ENCODE measurements around the gene PCDHA2.
"Not testable (repeated sequence)": the region's sequence is repeated elsewhere in the genome, so short reads cannot be mapped to it uniquely, and the experiment has no call there.

PCDHA2 gene

GRCh38 chr5:140794595-140795258 lies at the start of gene PCDHA2:
Gene PCDHA2 (plus strand): TSS chr5:140794852.
- DNase-seq (ENCODE audit: low read depth) = no peak

- DNase-seq (ENCODE audit: low read depth) = no peak
Measured at GRCh38 chr5:140753561-140753960, 41.1 kb upstream of the PCDHA2 start.

GRCh38 chr5:140764177-140764973 lies 30.3 kb upstream of the PCDHA2 start:
- DNase-seq (ENCODE audit: low read depth) = no peak

GRCh38 chr5:140767444-140767843 lies 27.2 kb upstream of the PCDHA2 start:
- DNase-seq (ENCODE audit: low read depth) = no peak

- DNase-seq (ENCODE audit: low read depth) = no peak
Measured at GRCh38 chr5:140780512-140780911, 14.1 kb upstream of the PCDHA2 start.

- DNase-seq (ENCODE audit: low read depth) = no peak
Measured at GRCh38 chr5:140785905-140786686, 8.6 kb upstream of the PCDHA2 start, which contains the start of gene PCDHA1. Gene PCDHA1 (plus strand): TSS chr5:140786140.

GRCh38 chr5:140787422-140787821 lies 7.2 kb upstream of the PCDHA2 start:
- DNase-seq (ENCODE audit: low read depth) = not testable (repeated sequence)

- DNase-seq (ENCODE audit: low read depth) = not testable (repeated sequence)
Measured at GRCh38 chr5:140787849-140788504, 6.7 kb upstream of the PCDHA2 start.

GRCh38 chr5:140791089-140791488 lies 3.6 kb upstream of the PCDHA2 start:
- DNase-seq (ENCODE audit: low read depth) = no peak

GRCh38 chr5:140795259-140795641 lies 598 bp downstream of the PCDHA2 start:
- DNase-seq (ENCODE audit: low read depth) = no peak

GRCh38 chr5:140796072-140796717 lies 1.5 kb downstream of the PCDHA2 start:
- not testable (repeated sequence) for DNase-seq (ENCODE audit: low read depth)

GRCh38 chr5:140796718-140797095 lies 2.1 kb downstream of the PCDHA2 start:
- DNase-seq (ENCODE audit: low read depth) = no peak

- DNase-seq (ENCODE audit: low read depth) = no peak
Measured at GRCh38 chr5:140800816-140801493, 6.3 kb downstream of the PCDHA2 start, which contains the start of gene PCDHA3. Gene PCDHA3 (plus strand): TSS chr5:140801057.

GRCh38 chr5:140801494-140801841 lies 6.8 kb downstream of the PCDHA2 start:
- DNase-seq (ENCODE audit: low read depth) = no peak

GRCh38 chr5:140802381-140802780 lies 7.7 kb downstream of the PCDHA2 start:
- DNase-seq (ENCODE audit: low read depth) = not testable (repeated sequence)

GRCh38 chr5:140802781-140803271 lies 8.2 kb downstream of the PCDHA2 start:
- DNase-seq (ENCODE audit: low read depth) = no peak

- peak; percentile 10 for DNase-seq (ENCODE audit: low read depth)
Measured at GRCh38 chr5:140806834-140807775, 12.5 kb downstream of the PCDHA2 start, which contains the start of gene PCDHA4. Gene PCDHA4 (plus strand): TSS chr5:140807068.

GRCh38 chr5:140808241-140808888 lies 13.7 kb downstream of the PCDHA2 start:
- not testable (repeated sequence) for DNase-seq (ENCODE audit: low read depth)

GRCh38 chr5:140808889-140809291 lies 14.2 kb downstream of the PCDHA2 start:
- no peak for DNase-seq (ENCODE audit: low read depth)
